Upper lobe of left lung (tissue), 4 donors: ENCODE results near the gene DBNDD1.

Experiments
- CTCF ChIP-seq, 6 experiments: fragments of 450-650 bp in 4 of 6; fragments of 200-600 bp in 2 of 6; sonication (generic) in 2 of 6; IDR thresholded peaks; one replicate each; pipeline ENCODE4 v1.5.1; 2016 to 2019; ENCODE audit warnings: antibody characterized with exemption in 6 of 6
- EP300 ChIP-seq, 4 donors: sonication (generic); formaldehyde crosslinking; IDR thresholded peaks; one replicate each; pipeline ENCODE4 v1.5.1; 2017; ENCODE audit warnings: antibody characterized with exemption in 4 of 4, control low read depth in 2 of 4
- POLR2A ChIP-seq, 4 donors: fragments of 450-650 bp; IDR thresholded peaks; one replicate each; pipeline ENCODE4 v1.5.1; 2016 to 2017; ENCODE audit warnings: antibody characterized with exemption in 4 of 4, mild to moderate bottlenecking in 2 of 4
- POLR2AphosphoS5 ChIP-seq, 2 donors: sonication (generic); formaldehyde crosslinking; IDR thresholded peaks; one replicate each; pipeline ENCODE4 v1.5.1; 2017; ENCODE audit warnings: antibody characterized with exemption in 2 of 2

- no peak for TF ChIP-seq CTCF (IDR thresholded peaks at IDR 0.05)
- no peak for TF ChIP-seq POLR2AphosphoS5 (IDR thresholded peaks at IDR 0.05)
- no peak for TF ChIP-seq POLR2A (IDR thresholded peaks at IDR 0.05)
- no peak for TF ChIP-seq EP300 (IDR thresholded peaks at IDR 0.05)
Measured at GRCh38 chr16:90040152-90041023, 21.1 kb upstream of the DBNDD1 start.
